A172 (cell line): ENCODE measurements around the gene ATP1B3. TPM values are rescaled to one million over a fixed set of nuclear protein-coding genes. Genes with fewer than 3 reads are reported as not detected.
"Not testable (repeated sequence)": the region's sequence is repeated elsewhere in the genome, so short reads cannot be mapped to it uniquely, and the experiment has no call there.

Experiments
- DNase-seq: peaks from one replicate; pipeline ENCODE4 v3.0.0-alpha.2; 2015; ENCODE audit warnings: low spot score
- total RNA-seq: library from RNA; depleted of rRNA; stranded (reverse); fragments of >200 nt; shearing (Covaris generic); gene quantifications from 2 replicates; pipeline ENCODE4 v1.2.3, GENCODE V29; 2014

Gene ATP1B3
- total RNA-seq, 1 experiment from 2014 or later: 88.6 TPM

DNA sequence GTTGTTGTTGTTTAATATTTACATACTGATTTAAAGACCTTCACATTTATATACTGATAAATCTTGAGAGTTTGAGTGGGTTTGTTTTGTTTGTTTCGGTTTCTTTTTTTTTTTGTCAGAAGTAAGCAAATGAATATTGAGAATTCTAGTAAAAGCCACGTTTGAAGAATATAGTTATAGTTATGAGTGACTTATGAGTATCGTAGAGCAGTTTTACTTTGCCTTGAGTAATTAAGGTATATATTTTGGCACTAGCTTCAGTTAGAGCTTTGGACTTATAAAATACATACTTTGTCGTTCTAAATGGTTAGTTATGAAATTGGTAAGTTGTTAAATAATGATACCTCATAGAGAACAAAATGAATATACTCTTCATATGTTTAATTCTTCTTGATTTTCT is 27.8 kb downstream of the ATP1B3 start:
- DNase-seq: no peak

- no peak for DNase-seq
These were observed 28.7 kb downstream of the ATP1B3 start for GRCh38 chr3:141905129-141905528.

DNA sequence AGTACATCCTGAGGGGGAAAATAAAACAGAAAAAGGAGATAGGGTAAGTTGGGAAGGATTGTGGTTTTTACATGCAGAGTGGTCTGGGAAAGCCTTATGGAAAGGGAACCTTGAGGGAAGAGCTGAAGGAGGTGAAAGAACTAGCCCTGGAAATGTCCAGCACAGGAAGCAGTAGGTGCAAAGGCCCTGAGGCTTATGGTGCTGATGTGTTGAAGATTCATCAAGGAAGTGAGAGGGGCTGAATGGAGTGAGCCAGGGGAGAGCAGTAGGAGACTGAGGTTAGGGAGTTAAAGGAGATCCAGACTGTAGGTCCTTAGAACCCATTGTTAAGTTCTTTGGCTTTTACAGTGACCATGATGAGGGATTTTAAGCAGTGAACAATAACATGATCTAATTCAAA is 33.0 kb downstream of the ATP1B3 start:
- DNase-seq: no peak

GRCh38 chr3:141909986-141910385 is 33.5 kb downstream of the ATP1B3 start:
- DNase-seq: not testable (repeated sequence)

GRCh38 chr3:141913150-141913811 is 36.8 kb downstream of the ATP1B3 start:
- peak; percentile 61 for DNase-seq

- no peak for DNase-seq
These were observed 37.9 kb downstream of the ATP1B3 start for GRCh38 chr3:141914311-141914710.

DNA sequence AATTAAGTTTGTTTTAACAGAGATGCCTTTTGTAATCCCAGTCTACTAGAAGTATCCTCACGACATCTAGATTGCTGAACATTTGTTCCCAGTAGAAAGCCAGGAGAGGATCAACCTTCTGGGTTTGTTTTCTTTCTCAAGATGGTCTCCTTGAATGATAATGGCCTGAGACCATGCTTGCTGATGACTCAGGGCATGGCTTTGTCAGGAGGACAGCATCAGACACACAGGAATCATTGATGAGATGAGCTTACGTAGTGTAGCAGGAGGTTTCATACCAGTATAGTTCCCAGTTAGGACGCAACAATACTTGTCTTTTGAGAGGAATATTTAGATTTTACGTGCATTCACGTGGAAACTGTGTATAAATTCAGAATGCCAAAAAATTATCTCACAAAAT is 38.6 kb downstream of the ATP1B3 start:
- no peak for DNase-seq

GRCh38 chr3:141915766-141916165 is 39.3 kb downstream of the ATP1B3 start:
- no peak for DNase-seq

DNA sequence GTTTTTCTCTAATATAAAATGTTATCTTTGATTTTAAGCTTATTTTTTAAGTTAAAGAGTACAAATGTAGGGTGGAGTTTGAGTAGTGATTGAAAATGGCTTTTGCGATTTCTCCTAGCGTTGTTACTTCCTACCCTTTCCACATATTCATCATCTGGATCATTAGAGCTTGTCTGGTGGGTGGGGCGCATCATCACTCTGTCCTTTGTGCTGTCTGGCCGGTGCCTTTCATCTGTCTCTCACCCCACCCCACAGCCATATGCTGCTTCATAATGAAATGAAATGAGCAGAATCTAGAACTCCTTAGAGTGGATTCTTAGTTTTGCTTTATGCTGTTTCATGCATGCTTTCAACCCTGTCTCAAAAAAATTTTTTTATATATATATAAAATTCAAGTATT is 44.3 kb downstream of the ATP1B3 start:
- DNase-seq: no peak

DNA sequence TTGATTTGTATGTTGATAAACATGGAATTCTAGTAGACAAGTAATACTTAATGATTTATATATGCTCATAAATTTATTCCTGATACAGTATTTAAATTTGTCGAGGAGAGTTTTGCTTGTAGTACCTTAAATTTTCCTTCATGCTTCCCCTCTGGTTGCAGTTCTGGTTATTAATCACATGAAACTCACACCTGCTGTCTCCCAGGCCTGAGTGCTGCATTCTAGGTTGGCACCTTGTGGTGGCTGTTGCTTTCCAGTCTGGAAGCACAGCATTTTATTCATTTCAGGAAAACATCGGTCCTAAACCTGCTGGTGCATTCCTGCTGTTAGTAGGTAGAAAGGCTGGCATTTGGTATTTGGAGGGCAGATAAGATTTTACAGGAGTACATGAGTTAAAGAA is 44.9 kb downstream of the ATP1B3 start:
- DNase-seq: no peak

- DNase-seq: not testable (repeated sequence)
These were observed 49.2 kb downstream of the ATP1B3 start for GRCh38 chr3:141925677-141926076.

- no peak for DNase-seq
These were observed 50.5 kb downstream of the ATP1B3 start for GRCh38 chr3:141926929-141927328.

DNA sequence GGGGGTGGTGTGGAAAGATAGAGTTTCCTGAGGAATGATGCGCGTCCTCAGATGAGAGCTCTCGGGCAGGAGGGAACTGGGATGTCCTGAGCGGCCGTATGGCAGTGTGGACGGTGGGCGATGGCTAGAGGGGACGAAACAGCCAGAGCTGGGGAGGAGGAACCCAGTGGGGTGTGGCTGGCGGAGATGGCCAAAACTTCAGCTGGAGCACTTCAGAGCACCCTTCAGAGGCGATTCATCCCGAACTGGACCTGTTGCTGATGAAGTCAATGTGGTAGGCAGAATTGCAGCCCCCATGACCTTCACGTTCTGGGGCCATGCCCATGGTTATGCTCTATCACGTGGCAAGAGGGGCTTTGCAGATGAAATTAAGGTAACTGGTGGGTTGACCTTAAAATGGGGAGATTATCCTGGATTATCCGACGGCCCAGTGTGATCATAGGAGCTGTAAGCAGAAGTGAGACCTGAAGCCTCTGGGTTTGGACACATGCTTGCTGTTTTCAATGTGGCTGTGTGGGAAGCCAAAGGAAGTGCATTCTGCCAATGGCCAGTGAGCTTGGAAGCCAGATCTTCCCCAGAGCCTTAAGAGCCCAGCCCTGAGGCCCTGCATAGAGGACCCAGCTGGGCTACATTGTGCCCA is 52.3 kb downstream of the ATP1B3 start:
- DNase-seq: no peak

DNA sequence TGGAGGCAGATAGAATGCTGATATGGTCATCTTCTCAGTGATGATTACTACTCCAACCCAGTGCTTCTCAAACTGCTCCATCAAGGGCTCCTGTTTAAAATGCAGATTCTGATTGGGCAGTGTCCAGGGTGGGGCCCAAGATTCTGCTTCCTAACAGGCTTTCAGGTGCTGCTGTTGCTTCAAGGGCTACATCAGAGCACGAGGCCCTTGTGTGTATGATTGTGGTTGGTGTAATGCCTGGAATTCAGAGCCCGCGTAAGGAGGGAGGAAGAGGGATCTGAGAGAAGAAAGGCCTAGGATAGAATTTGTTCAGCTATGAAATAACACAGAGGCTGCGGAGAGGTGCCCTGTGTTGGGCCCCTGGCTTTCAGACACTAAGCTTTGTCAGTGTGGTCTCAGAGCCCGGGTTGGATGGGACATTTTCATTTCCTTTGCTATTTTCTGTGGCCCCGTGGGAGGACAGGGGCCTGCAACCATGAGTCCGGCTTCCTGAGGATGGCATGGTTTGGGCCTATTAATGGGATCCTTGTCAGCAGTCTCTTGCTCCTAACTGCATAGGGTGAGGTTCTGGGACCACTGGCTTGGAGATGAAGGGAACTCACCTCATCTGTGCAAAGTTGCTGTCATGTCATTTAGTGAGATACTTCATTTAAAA is 53.0 kb downstream of the ATP1B3 start:
- DNase-seq: no peak

- no peak for DNase-seq
These were observed 54.4 kb downstream of the ATP1B3 start for GRCh38 chr3:141930801-141931200.

GRCh38 chr3:141933421-141934300 is 57.2 kb downstream of the ATP1B3 start:
- DNase-seq: no peak

GRCh38 chr3:141934354-141934753 is 57.9 kb downstream of the ATP1B3 start:
- no peak for DNase-seq

DNA sequence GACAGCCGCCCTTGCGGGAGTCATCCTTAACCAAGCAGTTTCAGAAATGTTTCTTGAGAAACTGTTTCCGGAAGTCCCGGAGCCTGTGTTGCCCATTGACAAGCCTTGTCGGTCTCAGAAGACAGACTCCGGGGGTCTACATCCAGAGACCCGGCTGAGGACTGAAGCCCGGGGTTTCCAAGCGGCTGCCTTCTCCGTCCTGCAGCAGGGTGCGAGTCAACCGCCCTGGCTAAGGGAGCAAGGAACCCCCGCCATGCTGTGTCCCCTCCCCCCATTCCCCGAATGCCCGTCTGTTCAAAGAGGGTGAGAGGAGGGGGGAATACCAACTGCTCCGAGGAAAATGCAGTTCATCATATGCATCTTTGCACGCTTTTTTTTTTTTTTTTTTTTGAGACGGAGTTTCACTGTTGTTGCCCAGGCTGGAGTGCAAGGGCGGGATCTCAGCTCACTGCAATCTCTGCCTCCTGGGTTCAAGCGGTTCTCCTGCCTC is 61.6 kb downstream of the ATP1B3 start:
- DNase-seq: no peak

DNA sequence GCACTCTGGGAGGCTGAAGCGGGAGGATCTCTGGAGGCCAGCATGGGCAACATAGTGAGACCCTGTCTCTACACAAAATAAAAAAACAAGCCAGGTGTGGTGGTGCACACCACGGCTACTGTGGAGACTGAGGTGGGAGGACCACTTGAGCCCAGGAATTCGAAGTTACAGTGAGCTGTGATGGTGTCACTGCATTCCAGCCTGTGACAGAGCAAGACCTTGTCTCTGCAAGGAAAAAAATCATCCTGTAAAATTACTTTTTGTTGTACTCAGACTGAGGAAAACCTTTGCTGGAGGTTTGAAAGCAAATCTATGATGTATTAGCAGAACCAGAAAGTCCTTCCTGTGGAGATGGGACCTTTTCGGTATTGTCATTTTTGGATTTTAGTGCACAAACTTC is 63.3 kb downstream of the ATP1B3 start:
- DNase-seq: no peak

DNA sequence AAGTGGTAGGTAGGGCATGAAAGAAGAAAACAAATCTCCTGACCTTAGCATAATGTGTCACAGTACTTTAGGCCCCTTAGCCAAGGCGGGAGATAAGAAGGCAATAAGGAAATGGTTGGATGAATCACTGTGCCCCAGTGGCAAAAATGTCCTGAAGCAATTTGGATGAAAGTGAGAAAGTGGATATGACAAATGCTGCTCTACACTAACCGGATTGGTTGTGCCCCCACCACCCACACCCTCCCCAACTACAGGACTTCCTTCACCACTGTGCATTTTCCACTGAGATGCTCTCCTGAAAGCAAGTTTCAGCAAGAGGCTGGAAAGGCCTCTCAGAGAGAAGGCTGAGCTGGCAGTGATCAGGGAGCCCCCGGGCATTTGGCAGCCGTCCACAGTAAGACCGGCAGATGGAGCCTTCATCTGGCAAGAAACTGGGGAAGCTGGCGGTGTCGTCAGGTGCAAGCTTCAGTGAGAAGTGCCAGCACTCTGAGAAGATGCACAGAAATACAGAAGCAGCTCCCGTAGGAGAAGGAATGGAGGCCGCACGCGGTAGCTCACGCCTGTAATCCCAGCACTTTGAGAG is 63.8 kb downstream of the ATP1B3 start:
- DNase-seq: peak; percentile 99

- DNase-seq: peak; percentile 15
These were observed 64.7 kb downstream of the ATP1B3 start for GRCh38 chr3:141941093-141941492.

- no peak for DNase-seq
These were observed 65.6 kb downstream of the ATP1B3 start for GRCh38 chr3:141942006-141942405.
